Progenitor cell of endocrine pancreas (in vitro differentiated cells): ENCODE measurements around the gene LRRC10B. TPM values are rescaled to one million over a fixed set of nuclear protein-coding genes. Genes with fewer than 3 reads are reported as not detected.
A peak's percentile ranks its signal among the peaks of the same experiment; 100 is the strongest.

Source experiments
- DNase-seq: peaks from one replicate; pipeline ENCODE4 v3.0.0; 2021; ENCODE audit warnings: low spot score; ENCODE audit not compliant: unreplicated experiment
- H3K27ac Mint-ChIP-seq: 2 replicates; pipeline ENCODE4 v1.8.0; 2021; ENCODE audit warnings: mild to moderate bottlenecking, moderate library complexity, mixed read lengths
- H3K27me3 Mint-ChIP-seq: 2 replicates; pipeline ENCODE4 v1.8.0; 2021; ENCODE audit warnings: mixed read lengths
- H3K36me3 Mint-ChIP-seq: 2 replicates; pipeline ENCODE4 v1.8.0; 2022; ENCODE audit warnings: mixed read lengths; ENCODE audit not compliant: insufficient read depth
- H3K4me1 Mint-ChIP-seq: 2 replicates; pipeline ENCODE4 v1.8.0; 2021; ENCODE audit warnings: low read depth, mixed read lengths
- H3K4me3 Mint-ChIP-seq: 2 replicates; pipeline ENCODE4 v1.8.0; 2021; ENCODE audit warnings: low read depth, mild to moderate bottlenecking, moderate library complexity, mixed read lengths
- H3K9me3 Mint-ChIP-seq: 2 replicates; pipeline ENCODE4 v1.8.0; 2021; ENCODE audit warnings: low read depth, mixed read lengths
- total RNA-seq: library from RNA; stranded (reverse); gene quantifications from 2 replicates; pipeline ENCODE4 v1.2.1, GENCODE V29; 2021
- TF ChIP-seq, protein P1 (sequence below): fragments of 200-600 bp; sonication (generic); IDR thresholded peaks from one replicate; pipeline ENCODE4 v1.5.0; 2021; ENCODE audit warnings: antibody characterized with exemption, mild to moderate bottlenecking; ENCODE audit not compliant: unreplicated experiment

The LRRC10B gene
- total RNA-seq, 1 donor from 2014 or later, result 2.0 TPM

DNA sequence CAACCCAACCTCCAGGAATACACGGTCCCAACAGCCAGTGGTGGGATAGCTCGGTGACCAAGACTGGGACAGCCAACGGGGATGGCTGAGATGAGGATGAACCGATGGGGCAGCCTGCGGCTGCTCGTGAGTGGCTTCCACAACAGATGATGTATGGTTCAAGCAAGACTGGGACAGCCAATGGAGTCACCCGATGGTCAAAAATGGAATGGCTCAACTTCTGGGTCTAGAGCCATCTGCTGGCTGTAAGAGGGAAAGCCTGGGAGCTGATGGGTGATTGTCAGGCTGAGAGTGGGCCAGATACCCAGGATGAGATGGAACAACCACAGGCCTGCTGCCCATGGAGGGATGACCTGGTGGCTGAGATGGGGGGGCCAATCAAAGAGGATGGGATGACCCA, 36.8 kb downstream of the LRRC10B start:
- Mint-ChIP-seq H3K27ac (no peak overlapping the region), H3K9me3 (no peaks in the 10 kb centered on the region), H3K4me1 (peaks cover 6% of the 10 kb centered on the region), H3K27me3 (peaks cover 3% of the 10 kb centered on the region), H3K36me3 (no peaks in the 10 kb centered on the region), H3K4me3 (no peak overlapping the region)
- DNase-seq, result no peak
- TF ChIP-seq, protein P1, sequence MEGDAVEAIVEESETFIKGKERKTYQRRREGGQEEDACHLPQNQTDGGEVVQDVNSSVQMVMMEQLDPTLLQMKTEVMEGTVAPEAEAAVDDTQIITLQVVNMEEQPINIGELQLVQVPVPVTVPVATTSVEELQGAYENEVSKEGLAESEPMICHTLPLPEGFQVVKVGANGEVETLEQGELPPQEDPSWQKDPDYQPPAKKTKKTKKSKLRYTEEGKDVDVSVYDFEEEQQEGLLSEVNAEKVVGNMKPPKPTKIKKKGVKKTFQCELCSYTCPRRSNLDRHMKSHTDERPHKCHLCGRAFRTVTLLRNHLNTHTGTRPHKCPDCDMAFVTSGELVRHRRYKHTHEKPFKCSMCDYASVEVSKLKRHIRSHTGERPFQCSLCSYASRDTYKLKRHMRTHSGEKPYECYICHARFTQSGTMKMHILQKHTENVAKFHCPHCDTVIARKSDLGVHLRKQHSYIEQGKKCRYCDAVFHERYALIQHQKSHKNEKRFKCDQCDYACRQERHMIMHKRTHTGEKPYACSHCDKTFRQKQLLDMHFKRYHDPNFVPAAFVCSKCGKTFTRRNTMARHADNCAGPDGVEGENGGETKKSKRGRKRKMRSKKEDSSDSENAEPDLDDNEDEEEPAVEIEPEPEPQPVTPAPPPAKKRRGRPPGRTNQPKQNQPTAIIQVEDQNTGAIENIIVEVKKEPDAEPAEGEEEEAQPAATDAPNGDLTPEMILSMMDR, result peak; percentile 17

DNA sequence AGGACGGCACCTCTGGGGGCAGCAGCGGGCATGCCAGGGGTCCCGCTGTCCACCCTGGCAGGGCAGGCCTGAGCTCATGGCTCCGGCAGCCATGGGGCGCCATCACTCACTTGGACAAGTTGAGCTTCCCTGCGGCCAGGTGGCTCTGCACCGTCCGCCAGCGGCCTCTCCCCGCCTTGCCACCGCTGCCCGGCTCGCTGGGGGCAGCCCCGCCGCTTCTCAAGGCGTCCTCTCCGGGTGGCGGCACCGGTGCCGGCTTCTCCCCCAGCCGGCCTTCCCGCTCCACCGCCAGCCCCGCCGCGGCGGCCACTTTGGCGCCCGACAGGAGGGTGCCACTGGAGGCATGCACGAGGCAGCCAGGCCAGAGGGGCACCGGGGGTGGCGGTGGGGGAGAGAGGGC, 37.4 kb downstream of the LRRC10B start:
- no peak overlapping the region for H3K27ac Mint-ChIP-seq

DNA sequence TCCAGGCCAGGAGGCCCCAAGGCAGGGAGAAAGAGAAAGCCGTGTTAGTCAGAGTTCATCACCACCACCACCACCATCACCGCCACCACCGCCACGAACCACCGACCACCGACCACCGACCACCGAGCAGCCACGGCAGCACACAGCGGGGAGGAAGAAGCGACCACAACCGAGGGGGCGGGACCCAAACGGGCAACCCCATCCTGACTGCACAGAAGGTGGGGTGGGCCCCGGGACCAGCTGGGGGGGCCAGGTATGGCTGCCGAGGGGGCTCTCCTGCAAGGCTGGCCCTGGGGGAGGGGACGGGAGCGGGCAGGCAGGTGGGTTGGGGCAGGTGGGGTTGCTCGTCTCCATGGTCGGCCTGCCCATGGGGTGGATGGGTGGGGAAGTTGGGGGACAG, 38.1 kb downstream of the LRRC10B start:
- no peak for DNase-seq
- H3K27me3 Mint-ChIP-seq, result peaks cover 3% of the 10 kb centered on the region
- no peaks in the 10 kb centered on the region for H3K36me3 Mint-ChIP-seq
- TF ChIP-seq, protein P1, result no peak
- no peak overlapping the region for H3K4me3 Mint-ChIP-seq
- H3K27ac Mint-ChIP-seq, result no peak overlapping the region
- H3K4me1 Mint-ChIP-seq, result peaks cover 4% of the 10 kb centered on the region
- no peaks in the 10 kb centered on the region for H3K9me3 Mint-ChIP-seq

More for the DNA sequence above, 37.4 kb downstream of the LRRC10B start:
- TF ChIP-seq, protein P1, result no peak
- H3K36me3 Mint-ChIP-seq, result no peaks in the 10 kb centered on the region
- DNase-seq, result no peak
- H3K4me1 Mint-ChIP-seq, result peaks cover 6% of the 10 kb centered on the region
- peaks cover 3% of the 10 kb centered on the region for H3K27me3 Mint-ChIP-seq
- H3K4me3 Mint-ChIP-seq, result no peak overlapping the region
- no peaks in the 10 kb centered on the region for H3K9me3 Mint-ChIP-seq

DNA sequence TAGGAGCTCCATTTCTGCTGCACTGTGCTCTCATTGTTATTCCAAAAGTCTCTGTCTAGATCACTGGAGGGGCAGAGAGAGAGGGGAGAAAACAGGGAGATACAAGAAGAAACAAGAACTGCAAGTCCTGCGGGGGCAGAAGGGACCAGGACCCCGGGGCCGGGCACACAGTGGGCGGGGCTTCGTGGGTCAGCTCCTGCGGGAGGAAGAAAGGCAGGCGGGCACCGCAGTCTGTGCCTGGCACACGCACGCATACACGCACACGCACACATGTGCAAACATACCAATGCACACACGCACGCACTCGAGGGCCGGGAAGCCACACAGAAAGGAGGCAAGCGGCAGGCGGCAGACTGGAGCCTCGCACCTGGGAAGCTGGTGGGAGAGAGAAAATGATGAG, 38.7 kb downstream of the LRRC10B start:
- peaks cover 3% of the 10 kb centered on the region for H3K27me3 Mint-ChIP-seq
- H3K4me1 Mint-ChIP-seq, result peaks cover 2% of the 10 kb centered on the region
- TF ChIP-seq, protein P1, result no peak
- no peak overlapping the region for H3K27ac Mint-ChIP-seq
- no peak overlapping the region for H3K4me3 Mint-ChIP-seq
- DNase-seq, result no peak
- H3K36me3 Mint-ChIP-seq, result no peaks in the 10 kb centered on the region
- no peaks in the 10 kb centered on the region for H3K9me3 Mint-ChIP-seq

DNA sequence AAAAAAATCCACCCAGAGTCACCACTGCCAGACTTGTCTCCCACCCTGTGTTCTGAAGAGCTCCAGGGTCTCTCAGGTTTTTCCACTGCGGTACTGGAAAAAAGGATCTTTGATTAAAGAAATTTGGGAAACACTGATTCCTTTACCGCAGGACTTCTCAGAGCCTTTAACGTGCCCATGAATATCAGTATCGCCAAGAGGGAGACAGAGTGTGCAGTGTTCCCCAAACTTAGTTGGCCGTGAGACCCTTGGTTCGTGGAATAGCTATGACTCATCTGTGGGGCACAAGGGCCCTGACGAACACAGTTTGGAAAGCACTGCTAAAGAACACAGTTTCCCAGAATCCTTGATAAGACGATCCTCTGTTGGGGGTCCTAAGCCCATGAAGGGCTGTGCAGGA, 40.6 kb downstream of the LRRC10B start:
- TF ChIP-seq, protein P1, result no peak
- H3K9me3 Mint-ChIP-seq, result no peaks in the 10 kb centered on the region

More for the DNA sequence above, 40.6 kb downstream of the LRRC10B start:
- H3K27me3 Mint-ChIP-seq, result peaks cover 20% of the 10 kb centered on the region
- H3K4me1 Mint-ChIP-seq, result peaks cover 5% of the 10 kb centered on the region
- no peak for DNase-seq
- no peaks in the 10 kb centered on the region for H3K36me3 Mint-ChIP-seq
- H3K4me3 Mint-ChIP-seq, result no peak overlapping the region
- no peak overlapping the region for H3K27ac Mint-ChIP-seq
